Uterus (tissue), 2 donors: ENCODE data around the gene NEURL1.
A peak's percentile ranks its signal among the peaks of the same experiment; 100 is the strongest.

ENCODE experiments used
- POLR2A ChIP-seq, 2 donors: fragments of 450-650 bp; IDR thresholded peaks; one replicate each; pipeline ENCODE4 v1.6.1; 2016; ENCODE audit warnings: antibody characterized with exemption in 2 of 2, mild to moderate bottlenecking in 1 of 2, moderate library complexity in 1 of 2
- TF ChIP-seq, protein P1 (sequence below), 4 experiments: fragments of 200-600 bp in 2 of 4; fragments of 450-650 bp in 2 of 4; sonication (generic) in 2 of 4; IDR thresholded peaks; one replicate each; pipeline ENCODE4 v1.5.1; 2016 to 2019; ENCODE audit warnings: antibody characterized with exemption in 4 of 4, mild to moderate bottlenecking in 2 of 4, moderate library complexity in 1 of 4

DNA sequence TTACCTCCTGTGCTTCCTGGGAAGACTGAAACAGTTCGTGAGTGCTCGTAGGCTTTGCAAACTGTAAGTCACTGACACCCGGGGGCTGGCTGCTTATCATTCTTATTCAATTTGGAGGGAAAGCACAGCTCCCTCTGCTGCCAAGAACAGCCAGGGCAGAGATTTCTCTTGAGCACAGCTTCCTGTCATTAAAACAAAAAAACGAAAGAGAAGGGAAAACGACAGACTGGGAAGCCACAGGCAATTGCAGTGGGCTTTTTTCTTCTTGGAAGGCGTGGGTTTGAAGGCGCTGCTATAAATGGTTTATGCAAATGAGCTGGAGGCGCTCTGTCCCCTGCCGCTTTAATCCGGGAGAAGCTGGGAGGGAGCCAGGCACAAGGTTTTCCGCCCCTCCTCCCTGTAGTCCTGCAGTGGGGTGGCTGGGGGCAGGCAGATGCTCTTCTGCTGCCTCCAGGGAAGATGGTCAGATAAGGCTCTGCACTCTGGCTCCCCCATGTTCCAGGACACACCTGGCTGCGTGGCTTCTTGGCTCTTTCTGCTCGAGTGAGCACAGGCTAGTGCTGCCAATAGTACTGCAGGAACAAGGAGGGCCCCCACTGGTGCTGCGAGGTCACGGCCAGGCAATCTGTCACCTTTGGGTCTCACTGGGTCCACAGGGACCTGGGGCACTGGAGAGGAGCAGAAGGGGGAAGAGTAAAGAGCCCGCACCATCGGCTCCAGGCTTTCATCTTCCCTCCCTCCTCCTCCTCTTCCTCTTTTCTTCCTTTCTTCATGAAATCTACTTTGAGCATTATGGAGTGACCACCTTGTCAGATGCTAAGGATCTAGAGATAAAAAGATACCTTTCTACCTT lies 49.5 kb downstream of the NEURL1 start:
- TF ChIP-seq, protein P1, sequence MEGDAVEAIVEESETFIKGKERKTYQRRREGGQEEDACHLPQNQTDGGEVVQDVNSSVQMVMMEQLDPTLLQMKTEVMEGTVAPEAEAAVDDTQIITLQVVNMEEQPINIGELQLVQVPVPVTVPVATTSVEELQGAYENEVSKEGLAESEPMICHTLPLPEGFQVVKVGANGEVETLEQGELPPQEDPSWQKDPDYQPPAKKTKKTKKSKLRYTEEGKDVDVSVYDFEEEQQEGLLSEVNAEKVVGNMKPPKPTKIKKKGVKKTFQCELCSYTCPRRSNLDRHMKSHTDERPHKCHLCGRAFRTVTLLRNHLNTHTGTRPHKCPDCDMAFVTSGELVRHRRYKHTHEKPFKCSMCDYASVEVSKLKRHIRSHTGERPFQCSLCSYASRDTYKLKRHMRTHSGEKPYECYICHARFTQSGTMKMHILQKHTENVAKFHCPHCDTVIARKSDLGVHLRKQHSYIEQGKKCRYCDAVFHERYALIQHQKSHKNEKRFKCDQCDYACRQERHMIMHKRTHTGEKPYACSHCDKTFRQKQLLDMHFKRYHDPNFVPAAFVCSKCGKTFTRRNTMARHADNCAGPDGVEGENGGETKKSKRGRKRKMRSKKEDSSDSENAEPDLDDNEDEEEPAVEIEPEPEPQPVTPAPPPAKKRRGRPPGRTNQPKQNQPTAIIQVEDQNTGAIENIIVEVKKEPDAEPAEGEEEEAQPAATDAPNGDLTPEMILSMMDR (IDR thresholded peaks at IDR 0.05): peak; percentile 21 to 57 (median 32)
- no peak for TF ChIP-seq POLR2A (IDR thresholded peaks at IDR 0.05)
